OCI-LY3 (cell line): ENCODE measurements around the gene SNCA.

ENCODE experiments used
- EZH2phosphoT487 ChIP-seq: fragments of 200-600 bp; shearing (Covaris generic); IDR thresholded peaks from 2 replicates; pipeline ENCODE4 v1.6.1; 2018; ENCODE audit warnings: antibody characterized with exemption, mixed run types, low read depth
- TF ChIP-seq, protein P1 (sequence below): fragments of 200-600, 300-600 bp; sonication (generic); IDR thresholded peaks from 2 replicates; pipeline ENCODE4 v1.5.1; 2014; ENCODE audit warnings: antibody characterized with exemption, low read length, low read depth

- TF ChIP-seq, protein P1, sequence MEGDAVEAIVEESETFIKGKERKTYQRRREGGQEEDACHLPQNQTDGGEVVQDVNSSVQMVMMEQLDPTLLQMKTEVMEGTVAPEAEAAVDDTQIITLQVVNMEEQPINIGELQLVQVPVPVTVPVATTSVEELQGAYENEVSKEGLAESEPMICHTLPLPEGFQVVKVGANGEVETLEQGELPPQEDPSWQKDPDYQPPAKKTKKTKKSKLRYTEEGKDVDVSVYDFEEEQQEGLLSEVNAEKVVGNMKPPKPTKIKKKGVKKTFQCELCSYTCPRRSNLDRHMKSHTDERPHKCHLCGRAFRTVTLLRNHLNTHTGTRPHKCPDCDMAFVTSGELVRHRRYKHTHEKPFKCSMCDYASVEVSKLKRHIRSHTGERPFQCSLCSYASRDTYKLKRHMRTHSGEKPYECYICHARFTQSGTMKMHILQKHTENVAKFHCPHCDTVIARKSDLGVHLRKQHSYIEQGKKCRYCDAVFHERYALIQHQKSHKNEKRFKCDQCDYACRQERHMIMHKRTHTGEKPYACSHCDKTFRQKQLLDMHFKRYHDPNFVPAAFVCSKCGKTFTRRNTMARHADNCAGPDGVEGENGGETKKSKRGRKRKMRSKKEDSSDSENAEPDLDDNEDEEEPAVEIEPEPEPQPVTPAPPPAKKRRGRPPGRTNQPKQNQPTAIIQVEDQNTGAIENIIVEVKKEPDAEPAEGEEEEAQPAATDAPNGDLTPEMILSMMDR = no peak
- TF ChIP-seq EZH2phosphoT487 = no peak
These were observed 112.2 kb downstream of the SNCA start for GRCh38 chr4:89724716-89725115.
